ENCODE measurements around the gene GFAP.

The GFAP gene

GRCh38 chr17:44903012-44903685 lies 12.2 kb downstream of the GFAP start:
- no peak for TF ChIP-seq CTCF (IDR thresholded peaks at IDR 0.05; ENCODE audit: low read depth, low read length)
- H3K9me3 ChIP-seq (ENCODE audit: severe bottlenecking), result no peaks in the 10 kb centered on the region

GRCh38 chr17:44902135-44902760 lies 13.1 kb downstream of the GFAP start:
- Histone ChIP-seq H3K9me3 (ENCODE audit: severe bottlenecking) (no peaks in the 10 kb centered on the region), H3K36me3 (peaks cover 4% of the 10 kb centered on the region), H3K27ac (no peak overlapping the region), H3K4me3 (ENCODE audit: low read depth, low read length) (no peak overlapping the region), H3K27me3 (ENCODE audit: insufficient read depth, low read depth, severe bottlenecking) (no peaks in the 10 kb centered on the region)
- TF ChIP-seq CTCF (IDR thresholded peaks at IDR 0.05; ENCODE audit: low read depth, low read length), result no peak
- DNase-seq, result no peak

More at GRCh38 chr17:44903012-44903685, 12.2 kb downstream of the GFAP start:
- DNase-seq, result no peak
- Histone ChIP-seq H3K27me3 (ENCODE audit: insufficient read depth, low read depth, severe bottlenecking) (no peaks in the 10 kb centered on the region), H3K36me3 (peaks cover 4% of the 10 kb centered on the region), H3K4me3 (ENCODE audit: low read depth, low read length) (no peak overlapping the region), H3K27ac (no peak overlapping the region)

GRCh38 chr17:44901411-44901921 lies 13.8 kb downstream of the GFAP start:
- Histone ChIP-seq H3K9me3 (ENCODE audit: severe bottlenecking) (no peaks in the 10 kb centered on the region), H3K27me3 (ENCODE audit: insufficient read depth, low read depth, severe bottlenecking) (no peaks in the 10 kb centered on the region), H3K4me3 (ENCODE audit: low read depth, low read length) (no peak overlapping the region), H3K36me3 (peaks cover 7% of the 10 kb centered on the region), H3K27ac (no peak overlapping the region)
- no peak for DNase-seq
- TF ChIP-seq CTCF (IDR thresholded peaks at IDR 0.05; ENCODE audit: low read depth, low read length), result no peak

- no peak for TF ChIP-seq CTCF (IDR thresholded peaks at IDR 0.05; ENCODE audit: low read depth, low read length)
- Histone ChIP-seq H3K27ac (no peak overlapping the region), H3K27me3 (ENCODE audit: insufficient read depth, low read depth, severe bottlenecking) (no peaks in the 10 kb centered on the region), H3K36me3 (peaks cover 12% of the 10 kb centered on the region), H3K4me3 (ENCODE audit: low read depth, low read length) (no peak overlapping the region), H3K9me3 (ENCODE audit: severe bottlenecking) (no peaks in the 10 kb centered on the region)
- no peak for DNase-seq
Observed at GRCh38 chr17:44900894-44901293, 14.4 kb downstream of the GFAP start.

GRCh38 chr17:44899074-44899782 lies 16.1 kb downstream of the GFAP start, which contains the start of gene EFTUD2:
Gene EFTUD2, minus strand, starts transcription at chr17:44899445. Its CDS starts 4,924 bp downstream, at chr17:44894521.
- no peak for TF ChIP-seq CTCF (IDR thresholded peaks at IDR 0.05; ENCODE audit: low read depth, low read length)
- H3K4me3 ChIP-seq (ENCODE audit: low read depth, low read length), result peak within 1 kb of the TSS; percentile 94
- no peaks in the 10 kb centered on the region for H3K27me3 ChIP-seq (ENCODE audit: insufficient read depth, low read depth, severe bottlenecking)
- H3K9me3 ChIP-seq (ENCODE audit: severe bottlenecking), result no peaks in the 10 kb centered on the region
- H3K27ac ChIP-seq, result peak within 1 kb of the TSS; percentile 100
- DNase-seq, result peak; percentile 95
- peaks cover 25% of the 10 kb centered on the region for H3K36me3 ChIP-seq

All from WERI-Rb-1 (cell line).